ENCODE data around the gene KCNQ4.

Gene KCNQ4

GRCh38 chr1:40822890-40823289 lies 39.3 kb downstream of the KCNQ4 start:
- no peak for DNase-seq

DNA sequence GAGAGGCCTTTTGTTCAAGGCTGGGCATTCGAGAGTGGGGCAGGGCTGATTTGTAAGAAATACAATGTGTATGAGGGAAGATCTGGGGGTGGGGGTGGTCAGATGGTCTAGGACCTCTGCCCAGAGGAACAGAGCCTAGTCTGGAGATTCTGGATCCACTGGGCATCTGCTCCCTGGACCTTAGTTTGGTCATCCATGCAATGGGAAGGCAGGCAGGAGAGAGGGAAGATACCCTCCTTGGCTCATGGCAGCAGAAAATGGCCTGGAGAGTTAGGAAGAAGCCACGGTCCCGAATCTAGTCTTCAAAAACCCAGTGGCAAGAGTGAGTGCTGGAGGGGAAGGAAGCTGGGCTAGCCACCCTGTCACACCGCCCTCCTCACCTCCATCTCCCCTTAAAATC lies 39.8 kb downstream of the KCNQ4 start:
- no peak for DNase-seq

GRCh38 chr1:40823983-40824382 lies 40.4 kb downstream of the KCNQ4 start:
- DNase-seq, result no peak

DNA sequence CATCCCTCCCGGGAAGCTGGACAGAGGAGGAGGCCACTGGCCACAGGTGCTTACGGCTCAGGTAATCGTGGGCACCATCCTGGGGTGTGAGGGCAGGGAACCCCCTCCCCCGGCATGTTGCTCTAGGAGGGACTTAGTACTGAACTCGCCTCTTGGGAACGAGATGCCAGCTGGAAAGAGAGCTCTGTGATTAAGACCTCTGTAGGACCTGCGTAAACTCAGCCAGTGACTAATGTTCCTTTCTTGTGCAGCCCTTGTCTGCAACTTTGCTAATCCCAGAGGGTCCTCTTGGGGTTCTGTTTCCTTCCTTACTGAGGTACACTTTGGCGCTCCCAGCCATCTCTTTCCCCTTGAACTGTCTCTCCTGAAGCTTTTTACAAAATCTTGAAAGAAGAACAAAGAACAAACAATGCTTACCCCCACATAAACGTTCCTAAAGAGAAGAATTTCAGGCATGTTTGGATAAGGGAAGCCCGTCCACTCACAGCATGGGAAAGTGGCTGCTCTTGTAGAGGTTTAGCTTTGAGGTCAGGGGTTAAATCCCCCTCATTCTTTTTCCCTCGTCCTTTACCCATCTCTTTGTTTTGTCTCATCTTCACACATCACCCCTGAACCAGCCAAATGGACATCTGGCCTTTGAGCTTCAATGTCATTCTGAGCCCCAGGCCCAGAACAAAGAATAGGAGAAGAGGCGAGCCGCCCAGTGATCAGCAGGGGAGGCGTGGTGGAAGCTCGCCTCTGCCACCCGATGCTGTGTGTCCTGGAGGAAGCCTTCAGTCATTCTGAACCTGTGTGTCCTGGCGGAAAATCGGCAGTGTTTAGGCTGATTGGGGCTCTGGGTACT lies 41.2 kb downstream of the KCNQ4 start:
- DNase-seq, result no peak

DNA sequence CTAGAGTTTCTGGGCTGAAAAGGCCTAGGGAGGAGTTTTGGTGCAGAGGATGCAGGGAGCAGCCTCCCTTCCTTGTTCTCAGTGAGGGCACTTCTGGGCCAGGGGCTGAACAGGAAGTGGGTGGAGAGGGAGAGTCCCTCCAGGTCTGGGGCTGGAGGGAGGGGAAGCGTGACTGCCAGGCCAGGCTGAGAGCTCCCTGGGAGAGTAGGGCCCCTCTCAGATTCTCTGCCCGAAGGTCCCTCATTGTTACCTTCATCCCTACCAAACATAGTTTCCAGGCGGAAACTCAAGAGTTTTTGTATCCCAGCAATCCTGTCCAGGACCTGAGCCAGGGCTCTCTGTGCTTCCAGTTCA lies 41.8 kb downstream of the KCNQ4 start:
- DNase-seq, result peak; percentile 70

DNA sequence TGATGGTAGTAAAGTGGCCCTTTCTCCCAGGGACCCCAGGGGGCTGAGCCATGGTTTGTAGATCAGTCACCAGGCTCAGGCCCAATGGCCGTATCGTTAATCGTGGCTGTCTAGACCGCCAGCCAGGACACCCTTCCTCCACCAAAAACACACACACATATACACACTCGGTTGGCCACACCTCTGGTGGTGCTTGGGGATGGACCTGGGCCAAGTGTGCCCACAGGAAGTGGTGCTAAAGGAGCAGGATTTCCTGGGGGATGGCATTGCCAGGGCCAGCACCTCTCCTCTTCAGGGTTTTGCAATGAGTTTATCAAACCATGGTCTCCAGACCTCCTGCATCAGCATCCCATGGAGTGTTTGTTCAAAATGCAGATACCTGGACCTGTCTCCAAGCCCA lies 42.4 kb downstream of the KCNQ4 start:
- DNase-seq, result peak; percentile 59

GRCh38 chr1:40829631-40830245 lies 46.2 kb downstream of the KCNQ4 start:
- no peak for DNase-seq

GRCh38 chr1:40830419-40830943 lies 46.9 kb downstream of the KCNQ4 start:
- no peak for DNase-seq

- DNase-seq, result no peak
These were observed 47.6 kb downstream of the KCNQ4 start for GRCh38 chr1:40831001-40831732.

GRCh38 chr1:40833979-40834378 lies 50.4 kb downstream of the KCNQ4 start:
- no peak for DNase-seq

DNA sequence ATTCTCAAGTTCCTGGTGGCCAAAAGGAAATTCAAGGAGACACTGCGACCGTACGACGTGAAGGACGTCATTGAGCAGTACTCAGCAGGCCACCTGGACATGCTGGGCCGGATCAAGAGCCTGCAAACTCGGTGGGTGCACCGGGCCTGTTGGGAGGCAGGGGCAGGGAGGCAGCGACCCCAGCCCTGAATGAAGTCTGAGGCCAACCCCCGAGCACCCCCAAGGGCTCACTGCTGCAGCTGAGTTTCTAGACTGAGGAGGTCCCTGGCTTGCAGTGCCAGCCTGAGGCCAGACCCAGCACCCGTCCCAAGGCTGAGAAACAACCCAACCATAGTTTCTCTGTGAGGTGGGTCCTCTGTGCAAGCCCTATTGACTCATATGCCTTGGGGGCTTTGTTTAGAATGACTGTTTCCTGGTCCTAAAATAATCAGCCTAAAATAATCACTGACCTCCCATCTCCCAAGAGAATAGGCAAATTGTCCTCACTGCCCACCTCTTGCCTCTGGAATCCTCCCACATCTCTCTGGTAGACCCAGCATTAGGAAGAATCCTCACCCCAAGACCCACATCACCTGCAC lies 51.5 kb downstream of the KCNQ4 start:
- no peak for DNase-seq

DNA sequence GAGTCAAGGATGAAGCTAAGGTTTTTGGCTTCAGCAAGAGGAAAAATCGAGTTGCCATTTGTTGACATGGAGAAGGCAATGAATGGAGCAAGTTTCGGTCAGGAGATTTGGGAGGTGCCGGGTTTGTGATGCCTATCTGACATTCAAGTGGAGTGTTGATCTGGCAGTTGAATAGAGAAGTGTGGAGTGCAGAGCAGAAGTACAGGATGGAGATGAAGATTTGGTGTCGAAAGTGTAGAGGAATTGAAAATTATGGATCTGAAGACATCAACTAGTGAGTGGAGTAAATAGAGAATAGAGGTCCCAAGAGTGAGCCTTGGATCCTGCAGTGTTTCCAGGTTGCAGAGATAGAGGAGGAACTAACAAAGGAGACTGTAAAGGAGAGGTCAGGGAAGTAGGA lies 52.7 kb downstream of the KCNQ4 start:
- DNase-seq, result no peak

DNA sequence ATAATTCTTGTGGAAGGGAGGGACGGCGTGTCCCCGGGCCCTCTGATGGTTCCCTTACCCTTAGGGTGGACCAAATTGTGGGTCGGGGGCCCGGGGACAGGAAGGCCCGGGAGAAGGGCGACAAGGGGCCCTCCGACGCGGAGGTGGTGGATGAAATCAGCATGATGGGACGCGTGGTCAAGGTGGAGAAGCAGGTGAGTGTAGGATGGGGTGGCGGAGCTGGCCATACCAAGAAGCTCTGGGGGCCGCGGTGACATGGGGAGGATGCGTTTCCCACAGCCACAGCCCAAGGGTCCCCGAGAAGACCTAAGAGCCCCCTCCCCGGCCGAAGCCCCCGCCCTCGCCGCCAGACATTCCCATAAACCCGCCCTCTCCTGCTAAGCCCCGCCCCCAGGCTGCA lies 54.0 kb downstream of the KCNQ4 start:
- DNase-seq, result no peak

GRCh38 chr1:40838045-40838979 lies 54.7 kb downstream of the KCNQ4 start:
- DNase-seq, result no peak

GRCh38 chr1:40838980-40839942 lies 55.7 kb downstream of the KCNQ4 start:
- DNase-seq, result no peak

GRCh38 chr1:40839943-40840335 lies 56.4 kb downstream of the KCNQ4 start:
- no peak for DNase-seq

DNA sequence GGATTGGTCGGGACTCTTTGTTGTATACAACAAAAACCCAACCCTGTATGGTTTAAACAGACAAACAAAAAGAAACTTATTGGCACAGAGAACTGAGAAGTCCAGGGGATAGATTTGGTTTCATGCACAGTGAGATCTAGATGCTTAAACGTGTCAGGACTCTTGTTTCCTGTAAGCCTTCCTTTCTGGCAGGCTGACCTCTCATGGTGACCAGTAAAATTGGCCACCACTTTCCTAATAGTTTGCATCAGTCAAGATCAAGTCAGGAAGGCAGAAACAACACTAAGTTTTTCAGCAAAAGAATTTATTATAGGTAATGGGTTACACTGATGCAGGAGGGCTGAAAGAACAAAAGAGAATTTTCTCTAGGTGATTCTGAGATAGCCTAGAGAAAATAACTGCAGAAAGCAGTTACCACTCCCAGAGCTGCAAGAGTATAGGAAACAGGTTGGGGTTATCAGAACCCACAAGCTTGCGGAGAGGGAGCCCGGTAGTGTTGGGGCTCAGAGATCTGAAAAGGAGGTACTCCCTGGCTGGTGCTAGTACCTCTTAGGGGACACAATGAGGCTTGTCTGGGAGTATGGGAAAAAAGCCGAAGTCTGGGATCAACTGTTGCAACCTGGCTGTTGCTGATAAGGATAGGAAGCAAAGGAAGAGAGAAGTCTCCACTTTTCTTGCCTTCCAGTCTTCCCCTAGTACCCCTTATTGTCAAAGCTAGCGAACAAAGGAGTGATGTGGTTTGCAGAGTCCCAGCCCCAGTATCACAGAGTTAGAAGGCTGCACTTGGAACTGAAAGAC lies 57.1 kb downstream of the KCNQ4 start:
- DNase-seq, result no peak

GRCh38 chr1:40841602-40842001 lies 58.0 kb downstream of the KCNQ4 start:
- no peak for DNase-seq

- no peak for DNase-seq
These were observed 58.6 kb downstream of the KCNQ4 start for GRCh38 chr1:40842207-40842606.

DNA sequence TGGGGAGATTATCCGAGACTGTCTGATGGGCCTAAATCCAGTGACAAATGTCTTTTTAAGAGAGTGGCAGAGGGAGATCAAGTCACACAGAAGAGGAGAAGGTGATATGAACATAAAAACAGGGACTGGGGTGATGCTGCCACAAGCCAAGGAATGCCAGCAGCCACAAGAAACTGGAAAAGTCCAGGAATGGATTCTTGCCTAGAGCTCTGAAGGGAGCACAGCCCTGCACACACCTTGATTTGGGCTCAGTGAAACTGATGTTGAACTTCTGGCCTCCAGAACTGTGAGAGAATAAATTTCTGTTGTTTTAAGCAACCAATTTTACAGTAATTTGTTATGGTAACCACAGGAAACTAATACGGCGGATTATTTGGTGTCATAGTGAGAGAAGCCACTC lies 59.1 kb downstream of the KCNQ4 start:
- DNase-seq, result no peak

Measured in DMS153 (cell line).